SK-N-SH treated with all-trans-retinoic acid at 6 μM for 48 hours (cell line): ENCODE measurements around the gene MEPCE.

ENCODE experiments used
- ATAC-seq: fragments of 200-7000 bp; cut with Tn5 transposase; 3 replicates; pipeline ENCODE4 v1.9.1; 2020; ENCODE audit warnings: mild to moderate bottlenecking, moderate library complexity
- ARNTL ChIP-seq: fragments of 450-650 bp; formaldehyde crosslinking; IDR thresholded peaks from 2 replicates; pipeline ENCODE4 v1.5.0; 2020; ENCODE audit warnings: low read depth, mild to moderate bottlenecking, moderate library complexity, borderline replicate concordance
- BACH2 ChIP-seq: fragments of 250-450 bp; sonication (Bioruptor Pico); IDR thresholded peaks from 2 replicates; pipeline ENCODE4 v1.9.0; 2021; ENCODE audit warnings: mild to moderate bottlenecking, borderline replicate concordance
- CREB5 ChIP-seq: fragments of 250-450 bp; sonication (Bioruptor Pico); IDR thresholded peaks from 2 replicates; pipeline ENCODE4 v1.5.1; 2020; ENCODE audit warnings: low read depth, mild to moderate bottlenecking, moderate library complexity
- CSDC2 ChIP-seq: fragments of 250-450 bp; sonication (Bioruptor Pico); IDR thresholded peaks from 2 replicates; pipeline ENCODE4 v1.5.0; 2020; ENCODE audit warnings: mild to moderate bottlenecking, moderate library complexity
- CSRNP3 ChIP-seq: fragments of 250-450 bp; sonication (Bioruptor Pico); IDR thresholded peaks from 2 replicates; pipeline ENCODE4 v1.5.1; 2021; ENCODE audit warnings: mild to moderate bottlenecking, moderate library complexity
- ESRRG ChIP-seq: fragments of 250-450 bp; sonication (Bioruptor Pico); IDR thresholded peaks from 2 replicates; pipeline ENCODE4 v1.6.1; 2021; ENCODE audit warnings: mild to moderate bottlenecking
- GLIS3 ChIP-seq: fragments of 250-450 bp; sonication (Bioruptor Pico); IDR thresholded peaks from 2 replicates; pipeline ENCODE4 v1.5.0; 2020; ENCODE audit warnings: mild to moderate bottlenecking, moderate library complexity
- ISL1 ChIP-seq: fragments of 250-450 bp; sonication (Bioruptor Pico); IDR thresholded peaks from 2 replicates; pipeline ENCODE4 v2.1.2; 2022; ENCODE audit warnings: mild to moderate bottlenecking, moderate library complexity
- PATZ1 ChIP-seq: fragments of 250-450 bp; sonication (Bioruptor Pico); IDR thresholded peaks from 2 replicates; pipeline ENCODE4 v1.8.0; 2020; ENCODE audit warnings: mild to moderate bottlenecking, moderate library complexity, borderline replicate concordance
- POU6F1 ChIP-seq: fragments of 250-450 bp; sonication (Bioruptor Pico); IDR thresholded peaks from 2 replicates; pipeline ENCODE4 v1.8.0; 2021; ENCODE audit warnings: low read depth, mild to moderate bottlenecking, moderate library complexity, borderline replicate concordance
- RARB ChIP-seq: fragments of 250-450 bp; sonication (Bioruptor Pico); IDR thresholded peaks from 2 replicates; pipeline ENCODE4 v1.8.0; 2021; ENCODE audit warnings: mild to moderate bottlenecking, moderate library complexity
- SNAI2 ChIP-seq: fragments of 250-450 bp; sonication (Bioruptor Pico); IDR thresholded peaks from 2 replicates; pipeline ENCODE4 v1.5.0; 2020; ENCODE audit warnings: mild to moderate bottlenecking, moderate library complexity
- TCF4 ChIP-seq: fragments of 250-450 bp; sonication (Bioruptor Pico); IDR thresholded peaks from 2 replicates; pipeline ENCODE4 v1.8.0; 2021; ENCODE audit warnings: mild to moderate bottlenecking, moderate library complexity, borderline replicate concordance
- TOX ChIP-seq: fragments of 250-450 bp; sonication (Bioruptor Pico); IDR thresholded peaks from 2 replicates; pipeline ENCODE4 v1.8.0; 2021; ENCODE audit warnings: mild to moderate bottlenecking, moderate library complexity, borderline replicate concordance
- TSHZ2 ChIP-seq: fragments of 250-450 bp; sonication (Bioruptor Pico); IDR thresholded peaks from 2 replicates; pipeline ENCODE4 v1.5.0; 2020; ENCODE audit warnings: mild to moderate bottlenecking, moderate library complexity
- ZC3H10 ChIP-seq: fragments of 250-450 bp; sonication (Bioruptor Pico); IDR thresholded peaks from 2 replicates; pipeline ENCODE4 v1.5.1; 2021; ENCODE audit warnings: mild to moderate bottlenecking, moderate library complexity
- ZFP3 ChIP-seq: fragments of 250-450 bp; sonication (Bioruptor Pico); IDR thresholded peaks from 2 replicates; pipeline ENCODE4 v1.5.0; 2020; ENCODE audit warnings: mild to moderate bottlenecking, moderate library complexity
- ZFP30 ChIP-seq: fragments of 450-650 bp; formaldehyde crosslinking; IDR thresholded peaks from 2 replicates; pipeline ENCODE4 v1.5.0; 2022; ENCODE audit warnings: mild to moderate bottlenecking, moderate library complexity

The MEPCE gene

GRCh38 chr7:100482728-100483089 is 53.1 kb downstream of the MEPCE start:
- no peak for ATAC-seq
- TF ChIP-seq TSHZ2 (CRISPR knock-in tag) (no peak), TCF4 (CRISPR knock-in tag) (no peak), ZFP3 (CRISPR knock-in tag) (no peak), CSRNP3 (no peak), POU6F1 (no peak), ESRRG (CRISPR knock-in tag) (no peak), ARNTL (CRISPR knock-in tag) (no peak), ZC3H10 (CRISPR knock-in tag) (no peak), TOX (CRISPR knock-in tag) (no peak), BACH2 (CRISPR knock-in tag) (no peak), PATZ1 (CRISPR knock-in tag) (no peak), SNAI2 (CRISPR knock-in tag) (no peak), CSDC2 (CRISPR knock-in tag) (no peak), CREB5 (CRISPR knock-in tag) (no peak), RARB (CRISPR knock-in tag) (no peak), GLIS3 (no peak), ZFP30 (no peak), ISL1 (CRISPR knock-in tag) (no peak)
- TF ChIP-seq, all 23 proteins: peak for 0

GRCh38 chr7:100483090-100483721 is 53.6 kb downstream of the MEPCE start:
- peak; percentile 52 for ATAC-seq
- peak; percentile 49; the same call in 1 of the 2 replicates for TF ChIP-seq TSHZ2 (CRISPR knock-in tag)
- TF ChIP-seq SNAI2 (CRISPR knock-in tag): 0 out of 2 replicates have a peak, but pooled peaks have one; percentile 30
- TF ChIP-seq CSRNP3: no peak
- TF ChIP-seq ZFP3 (CRISPR knock-in tag): peak; percentile 30; the same call in 1 of the 2 replicates
- TF ChIP-seq, all 23 proteins: peak for 3
